GM12878 (cell line): ENCODE results near the gene NEMF. TPM values are rescaled to one million over a fixed set of nuclear protein-coding genes. Genes with fewer than 3 reads are reported as not detected.
"Not testable (repeated sequence)": the region's sequence is repeated elsewhere in the genome, so short reads cannot be mapped to it uniquely, and the experiment has no call there.

Source experiments
- ATAC-seq: fragments of 200-7000 bp; cut with Tn5 transposase; 3 replicates; pipeline ENCODE4 v1.9.1; 2020; ENCODE audit warnings: mild to moderate bottlenecking, moderate library complexity
- BruUV-seq: library from RNA; stranded (reverse); fragments of 400-500 nt; replicated peaks from 2 replicates; lab custom pipeline; 2021; lab: Mats Ljungman, UMichigan
- CTCF ChIA-PET: fragments of 300-600 bp; sonication (Branson Sonifier 250); formaldehyde crosslinking; extraction: SDS; loops from one replicate; lab custom pipeline; 2021; ENCODE audit warnings: inconsistent platforms; lab: Yijun Ruan, JAX
- POLR2A ChIA-PET: fragments of 350-600 bp; formaldehyde crosslinking; extraction: SDS; loops from one replicate; lab custom pipeline; 2021; ENCODE audit warnings: inconsistent platforms; lab: Charles Lee
- RAD21 ChIA-PET: fragments of 300-600 bp; sonication (Branson Sonifier 250); formaldehyde crosslinking; loops from one replicate; lab custom pipeline; 2023; ENCODE audit warnings: antibody characterized with exemption; ENCODE audit not compliant: unreplicated experiment; lab: Charles Lee
- SMC1A ChIA-PET: fragments of 300-600 bp; sonication (Branson Sonifier 250); formaldehyde crosslinking; loops from one replicate; lab custom pipeline; 2023; ENCODE audit not compliant: unreplicated experiment, uncharacterized antibody; lab: Charles Lee
- DNase-seq: peaks from one replicate; pipeline ENCODE4 v3.0.0-alpha.2; 2011; ENCODE audit warnings: low read depth, low spot score
- FAIRE-seq: peaks from 3 replicates; lab custom pipeline; 2011; peaks lifted over from hg19 to GRCh38; lab: Jason Lieb, UNC
- H2AFZ ChIP-seq: 2 replicates; pipeline ENCODE4 v1.6.0; 2011; ENCODE audit warnings: low read depth, low read length, control low read depth; ENCODE audit not compliant: control insufficient read depth
- H3K27ac ChIP-seq: 2 replicates; pipeline ENCODE4 v1.5.1; 2011; ENCODE audit warnings: control low read depth; ENCODE audit not compliant: control insufficient read depth, insufficient read depth
- H3K27me3 ChIP-seq, 2 experiments: replicated peaks in 1 of 2; 2 replicates each; pipeline versions ENCODE4 v1.6.0 to v1.6.1; 2011; ENCODE audit warnings: low read length in 1 of 2; ENCODE audit not compliant: control insufficient read depth in 2 of 2, insufficient read depth in 2 of 2
- H3K36me3 ChIP-seq, 2 experiments: 2 replicates each; pipeline ENCODE4 v1.5.1; 2011; ENCODE audit warnings: low read length in 1 of 2; ENCODE audit not compliant: control insufficient read depth in 2 of 2, insufficient read depth in 2 of 2
- H3K4me1 ChIP-seq: 2 replicates; pipeline ENCODE4 v1.6.1; 2011; ENCODE audit warnings: mild to moderate bottlenecking, low read length, moderate library complexity, mixed read lengths; ENCODE audit not compliant: control insufficient read depth, insufficient read depth
- H3K4me2 ChIP-seq: 2 replicates; pipeline ENCODE4 v1.6.0; 2011; ENCODE audit warnings: control low read depth; ENCODE audit not compliant: control insufficient read depth, insufficient read depth
- H3K4me3 ChIP-seq: fragments of 200-600 bp; sonication (generic); 2 replicates; pipeline ENCODE4 v1.5.1; 2016
- H3K79me2 ChIP-seq: 2 replicates; pipeline ENCODE4 v1.6.0; 2011; ENCODE audit warnings: low read length; ENCODE audit not compliant: control insufficient read depth, insufficient read depth
- H3K9ac ChIP-seq: 2 replicates; pipeline ENCODE4 v1.8.0; 2011; ENCODE audit warnings: low read length, control low read depth, mixed read lengths; ENCODE audit not compliant: control insufficient read depth, insufficient read depth
- H3K9me3 ChIP-seq: replicated peaks from 3 replicates; pipeline ENCODE4 v1.5.1; 2011; ENCODE audit warnings: mild to moderate bottlenecking, low read length; ENCODE audit not compliant: control insufficient read depth, insufficient read depth
- H4K20me1 ChIP-seq: 2 replicates; pipeline ENCODE4 v1.6.0; 2011; ENCODE audit not compliant: control insufficient read depth, insufficient read depth
- NFYB ChIP-seq: IDR thresholded peaks from 2 replicates; pipeline ENCODE4 v1.6.1; 2011; ENCODE audit warnings: low read depth, mild to moderate bottlenecking, low read length, improper control_type of control experiment, moderate library complexity; ENCODE audit not compliant: insufficient read depth
- NR2C2 ChIP-seq: IDR thresholded peaks from 2 replicates; pipeline ENCODE4 v1.6.1; 2011; ENCODE audit warnings: borderline replicate concordance, low read depth; ENCODE audit not compliant: control insufficient read depth, insufficient read length
- SRF ChIP-seq, 2 experiments: IDR thresholded peaks; 2 replicates each; pipeline ENCODE4 v1.6.1; 2011; ENCODE audit warnings: low read depth in 2 of 2, low read length in 2 of 2, mild to moderate bottlenecking in 1 of 2, moderate library complexity in 1 of 2
- WGBS: methylation state at CpG from one replicate; pipeline ENCODE4 v1.1.6; 2016; ENCODE audit warnings: low lambda C conversion rate; ENCODE audit not compliant: insufficient replicate concordance, insufficient coverage; ENCODE audit errors: missing lambda C conversion rate; 5-methylcytosine and 5-hydroxymethylcytosine counted together
- in situ Hi-C: fragments of 300-500 bp; cut with MboI; formaldehyde crosslinking; loops from 9 replicates; pipeline ENCODE4 v1.14.3; 2018; ENCODE audit warnings: mixed read lengths
- intact Hi-C: fragments of 100-400 bp; cut with micrococcal nuclease; formaldehyde crosslinking; loops from one replicate; pipeline ENCODE4 v1.14.2; 2022; ENCODE audit not compliant: unreplicated experiment
- polyA plus RNA-seq, 11 experiments: library from polyadenylated mRNA; depleted of rRNA in 4 of 11; unstranded in 6 of 11; stranded (reverse) in 5 of 11; fragments of >200 nt; fragmentation: Nextera tagmentation in 4 of 11; fragmentation: Illumina TruSeq in 1 of 11; extraction: Ambion mirVana in 4 of 11; extraction: Trizol in 1 of 11; gene quantifications; 1 replicate in 1 of 11; 2 replicates in 10 of 11; pipeline versions ENCODE4 v1.2.1 to v1.2.3, GENCODE V29; 2011 to 2016; ENCODE audit warnings: inconsistent platforms in 2 of 11, missing spikeins in 2 of 11, low read depth in 1 of 11
- total RNA-seq, 4 experiments: library from RNA; depleted of rRNA in 3 of 4; stranded (reverse); fragments of >200 nt in 3 of 4; fragmentation: Illumina TruSeq in 1 of 4; extraction: Trizol in 1 of 4; gene quantifications; 2 replicates each; pipeline versions ENCODE4 v1.2.1 to v1.2.3, GENCODE V29; 2013 to 2021

The NEMF gene
- total and polyA plus RNA-seq, 10 of the 15 experiments (the other 5 are each of a cell fraction or from before 2014, with no cell fraction given), result 31.5 to 80.1 (median 61.1) TPM

DNA sequence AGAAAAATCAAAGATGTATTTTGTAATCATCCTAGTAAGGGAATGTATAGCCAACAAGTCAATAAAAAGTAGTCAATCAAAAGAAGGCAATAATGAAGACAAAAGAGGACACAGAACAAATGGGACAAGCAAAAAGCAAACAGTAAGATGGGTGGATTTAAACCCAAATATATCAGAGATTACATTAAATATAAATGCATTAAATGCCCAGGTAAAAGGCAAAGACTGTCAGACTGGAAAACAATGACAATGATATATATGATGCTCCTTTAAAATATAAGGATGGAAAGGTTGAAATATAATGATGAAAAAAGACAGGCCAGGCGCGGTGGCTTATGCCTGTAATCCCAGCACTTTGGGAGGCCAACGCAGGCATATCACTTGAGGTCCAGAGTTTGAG lies 35.7 kb downstream of the NEMF start:
- DNase-seq, result no peak
- H3K27me3 ChIP-seq, result no peaks in the 10 kb centered on the region
- peaks cover 6 to 34% of the 10 kb centered on the region in 2 experiments; a peak in 3 of 4 replicates for H3K36me3 ChIP-seq
- BruUV-seq, result no TSS peak
- no peaks in the 10 kb centered on the region for H3K4me1 ChIP-seq
- intact Hi-C loops (no loop called here), in situ Hi-C loops (no loop called here)
- no peak for ATAC-seq
- no peaks in the 10 kb centered on the region for H3K79me2 ChIP-seq
- no peak overlapping the region for H3K4me2 ChIP-seq
- CTCF ChIA-PET, result interaction anchor here (1.9 kb wide), 1 partner anchor 35 kb away, joined by 7 read pairs; the partner anchor contains the start of gene NEMF
- H3K9me3 ChIP-seq, result peaks cover 3% of the 10 kb centered on the region
- SMC1A ChIA-PET, result interaction anchor here (0.9 kb wide), 1 partner anchor 11 kb away, joined by 4 read pairs; no protein-coding TSS in a partner anchor
- no peaks in the 10 kb centered on the region for H4K20me1 ChIP-seq
- FAIRE-seq, result no peak
- H3K27ac ChIP-seq, result no peak overlapping the region
- TF ChIP-seq NFYB, result no peak
- no peak for TF ChIP-seq NR2C2
- TF ChIP-seq SRF (IDR thresholded peaks at IDR 0.05; ENCODE audit: low read depth in 2 of 2, low read length in 2 of 2), result no peak
- H2AFZ ChIP-seq, result no peak overlapping the region
- no peak overlapping the region for H3K9ac ChIP-seq
- RAD21 ChIA-PET, result no interaction called here
- H3K4me3 ChIP-seq, result no peak overlapping the region
- POLR2A ChIA-PET, result interaction anchor here (1.0 kb wide), 1 partner anchor 188 kb away, joined by 3 read pairs; no protein-coding TSS in a partner anchor
- 98% methylated on average over 3 of the region's 3 CpGs for WGBS

- H4K20me1 ChIP-seq, H3K4me2 ChIP-seq, intact Hi-C loops, DNase-seq, H2AFZ ChIP-seq, H3K4me1 ChIP-seq, H3K27me3 ChIP-seq, H3K79me2 ChIP-seq, H3K9me3 ChIP-seq, H3K27ac ChIP-seq, in situ Hi-C loops, H3K9ac ChIP-seq, H3K4me3 ChIP-seq, POLR2A ChIA-PET, FAIRE-seq, ATAC-seq, RAD21 ChIA-PET: not testable (repeated sequence)
- ChIA-PET SMC1A (interaction anchor here (1.2 kb wide), 1 partner anchor 36 kb away, joined by 3 read pairs; the partner anchor contains the start of gene NEMF), CTCF (interaction anchor here (0.6 to 1.5 kb wide), 2 partner anchors 12 to 153 kb away, joined by 3 to 4 read pairs; no protein-coding TSS in a partner anchor)
- TSS peak; percentile 43 for BruUV-seq
- WGBS, result 92% methylated on average over 2 of the region's 2 CpGs
- peaks cover 6 to 34% of the 10 kb centered on the region in 2 experiments for H3K36me3 ChIP-seq
Observed at GRCh38 chr14:49816118-49816517, 36.5 kb downstream of the NEMF start.
